GM19193 (cell line): ENCODE data around the gene TBC1D2B.

Source experiments
- POLR2A ChIP-seq: IDR thresholded peaks from 4 replicates; pipeline ENCODE4 v1.6.1; 2011; ENCODE audit not compliant: insufficient read depth, insufficient read length; ENCODE audit errors: extremely low read depth

TBC1D2B gene

DNA sequence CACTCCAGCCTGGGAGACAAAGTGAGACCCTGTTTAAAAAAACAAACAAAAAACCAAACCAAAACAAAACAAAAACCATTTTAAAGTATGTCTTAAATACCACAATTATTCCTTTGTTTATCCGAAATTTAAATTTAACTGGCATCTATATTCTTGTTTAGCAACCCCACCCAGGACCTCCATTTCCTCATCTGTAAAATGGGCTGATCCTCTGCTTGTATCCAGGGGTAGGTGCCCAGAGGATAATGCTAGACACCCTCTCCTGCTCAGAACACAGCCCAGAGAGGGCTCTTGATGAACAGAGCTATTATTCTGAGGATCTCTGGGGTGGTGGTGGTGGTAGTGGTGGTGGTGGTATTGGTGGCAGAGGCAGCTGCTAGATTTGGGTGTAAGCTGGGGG lies 24.7 kb upstream of the TBC1D2B start:
- no peak for TF ChIP-seq POLR2A

DNA sequence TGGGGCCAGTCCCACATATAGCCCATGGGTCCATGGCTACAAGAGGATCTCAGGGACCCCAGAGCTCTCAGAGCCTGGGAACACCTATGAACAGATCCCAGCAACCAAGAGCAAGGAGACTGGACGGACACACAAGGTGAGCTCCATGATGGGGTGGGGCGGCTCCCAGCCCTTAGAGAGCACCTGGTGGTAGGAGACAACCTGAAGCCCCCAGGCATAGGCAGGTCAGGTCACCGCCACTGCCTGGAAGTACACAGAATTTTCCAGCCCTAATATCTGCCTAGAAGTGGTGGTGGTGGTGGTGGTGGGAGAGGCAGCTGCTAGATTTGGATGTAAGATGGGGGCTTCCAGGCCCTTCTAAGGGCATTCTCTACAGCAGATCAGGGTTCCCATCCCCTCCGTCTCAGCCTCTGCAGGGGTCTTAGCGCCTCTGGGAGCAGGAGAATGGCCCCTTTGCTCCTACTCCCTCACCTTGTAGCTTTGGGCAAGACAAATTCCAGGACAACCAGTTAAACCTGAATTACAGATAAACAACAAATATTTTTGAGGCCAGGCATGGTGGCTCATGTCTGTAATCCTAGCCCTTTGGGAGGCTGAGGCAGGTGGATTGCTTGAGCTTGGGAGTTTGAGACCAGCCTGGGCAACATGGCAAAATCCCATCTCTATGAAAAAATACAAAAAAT lies 24.1 kb upstream of the TBC1D2B start:
- TF ChIP-seq POLR2A: no peak

DNA sequence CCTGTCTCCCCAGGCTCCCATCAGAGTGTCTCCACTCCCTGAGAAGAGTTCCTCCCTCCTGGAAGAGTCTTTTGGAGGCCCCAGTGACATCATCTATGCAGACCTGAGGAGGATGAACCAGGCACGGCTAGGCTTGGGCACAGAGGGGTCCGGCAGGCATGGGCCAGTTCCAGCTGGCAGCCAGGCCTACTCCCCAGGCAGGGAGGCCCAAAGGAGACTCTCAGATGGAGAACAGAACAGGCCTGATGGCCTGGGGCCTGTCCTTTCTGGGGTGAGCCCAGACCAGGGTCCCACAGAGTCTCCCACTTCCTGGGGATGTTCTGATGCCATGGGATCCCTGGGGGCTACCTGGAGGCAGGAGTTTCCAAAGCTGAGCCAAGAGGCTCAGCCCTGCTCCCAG lies 23.4 kb upstream of the TBC1D2B start:
- no peak for TF ChIP-seq POLR2A

DNA sequence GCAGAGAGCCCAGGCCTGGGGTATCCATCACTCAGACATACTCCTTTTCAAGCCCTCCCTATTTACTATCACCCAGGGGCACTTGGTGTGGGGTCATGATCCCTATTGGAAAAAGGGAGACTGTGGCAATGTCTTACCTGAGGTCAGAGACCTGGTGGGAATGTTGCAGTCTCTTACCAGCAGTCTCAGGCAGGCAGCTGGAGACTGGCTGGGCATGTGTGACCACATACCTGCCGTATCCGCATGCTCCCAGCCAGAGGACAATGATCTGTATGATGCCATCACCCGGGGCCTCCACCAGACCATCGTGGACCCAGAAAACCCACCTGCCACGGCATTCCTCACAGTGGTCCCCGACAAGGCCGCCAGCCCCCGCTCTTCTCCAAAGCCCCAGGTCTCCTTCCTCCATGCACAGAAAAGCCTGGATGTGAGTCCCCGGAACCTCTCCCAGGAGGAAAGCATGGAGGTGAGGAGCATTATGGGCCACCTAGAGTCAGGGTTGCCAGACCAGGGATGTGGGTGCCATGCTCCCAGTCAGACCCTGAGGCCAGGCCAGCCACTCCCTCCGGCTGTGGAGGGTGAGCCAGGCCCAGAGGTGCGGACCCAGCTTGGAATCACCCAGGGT lies 20.7 kb upstream of the TBC1D2B start:
- TF ChIP-seq POLR2A: no peak

DNA sequence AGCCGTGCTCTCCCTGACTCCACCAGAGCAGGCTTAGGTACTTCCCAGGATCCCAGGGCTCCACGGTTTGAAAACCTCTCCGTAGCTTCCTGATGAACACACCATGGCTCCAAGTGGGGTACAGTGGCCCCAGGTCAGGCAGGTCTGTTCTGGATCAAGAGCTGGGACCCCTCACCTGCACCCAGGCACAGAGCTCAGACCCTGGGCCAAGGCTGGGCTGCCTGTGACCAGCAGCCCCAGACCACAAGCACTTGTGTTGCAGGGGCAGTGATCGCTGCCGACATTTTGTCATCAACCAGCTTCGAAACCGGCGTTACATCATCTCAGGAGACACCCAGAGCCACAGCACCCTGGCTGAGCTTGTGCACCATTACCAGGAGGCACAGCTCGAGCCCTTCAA lies 20.2 kb upstream of the TBC1D2B start:
- TF ChIP-seq POLR2A: no peak

DNA sequence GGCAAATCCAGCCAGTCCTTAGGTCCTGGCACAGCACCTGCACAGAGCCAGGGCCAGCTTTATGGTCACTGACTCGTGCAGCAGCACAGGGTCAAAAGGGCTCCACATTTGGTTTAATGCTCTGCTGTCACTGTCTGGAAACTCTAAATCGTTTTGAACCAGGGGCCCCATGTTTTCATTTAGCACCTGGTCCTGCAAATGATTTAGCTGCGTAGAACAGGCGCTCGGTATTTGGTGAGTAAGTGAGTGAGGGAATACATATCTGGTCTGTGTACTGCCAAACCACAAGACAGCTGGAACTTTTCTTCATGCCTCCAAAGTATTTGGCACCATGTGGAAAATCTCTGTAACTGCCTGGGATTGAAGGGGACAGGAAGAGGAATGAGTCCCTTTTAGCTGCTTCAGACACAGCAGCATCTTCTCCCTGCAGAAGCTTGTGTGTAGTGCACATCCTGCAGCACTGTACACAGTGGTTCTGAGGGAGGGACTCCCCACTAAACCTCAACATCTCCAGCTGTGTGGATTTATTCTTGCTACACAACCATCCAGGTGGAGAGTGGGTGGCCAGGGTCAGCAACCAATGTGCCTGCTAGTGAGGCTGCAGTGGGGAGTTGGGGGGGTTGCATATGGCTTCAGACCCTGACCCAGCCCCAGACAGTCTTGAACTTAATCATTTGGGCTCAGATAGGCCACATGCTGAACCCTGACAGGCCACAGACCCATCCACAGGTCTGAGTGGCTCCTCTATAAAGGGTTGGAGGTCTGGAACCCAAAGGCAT lies 15.9 kb upstream of the TBC1D2B start:
- TF ChIP-seq POLR2A: no peak

DNA sequence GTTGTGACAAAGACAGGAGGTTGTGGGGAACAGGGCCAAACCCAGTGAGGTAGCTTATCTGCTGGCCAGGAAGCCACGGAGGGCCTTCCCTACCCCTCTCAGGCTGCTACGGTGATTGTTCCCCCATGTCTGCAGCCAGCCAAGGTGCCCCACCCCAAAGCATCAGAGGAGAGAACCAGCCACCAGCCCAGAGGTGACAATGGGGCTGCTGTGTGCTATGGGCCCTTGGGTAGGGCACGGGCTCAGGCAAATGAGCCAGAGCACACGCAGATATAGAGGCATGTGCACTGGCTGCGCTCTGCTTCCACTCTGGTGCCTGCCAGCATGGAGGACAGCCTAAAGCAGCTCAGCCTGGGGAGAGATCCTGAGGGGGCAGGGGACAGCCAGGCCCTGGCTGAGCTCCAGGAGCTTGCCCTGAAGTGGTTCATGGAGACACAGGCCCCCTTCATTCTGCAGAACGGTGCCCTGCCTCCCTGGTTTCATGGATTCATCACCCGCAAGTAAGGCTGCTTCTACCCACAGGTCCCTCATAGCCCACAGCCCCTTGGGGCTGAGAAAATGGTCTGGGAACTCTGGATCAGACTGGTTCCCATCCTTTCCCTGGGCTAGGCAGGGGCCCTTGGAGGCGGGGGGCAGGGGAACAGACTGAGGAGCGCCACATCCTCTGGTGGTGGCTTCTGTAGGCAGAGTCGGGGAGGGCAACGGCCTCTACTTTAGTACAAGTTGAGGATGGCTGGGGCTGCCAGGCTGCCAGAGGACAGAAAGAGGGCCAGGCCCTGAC lies 14.9 kb upstream of the TBC1D2B start, which contains the start of gene SH2D7:
Gene SH2D7, plus strand, starts transcription at position 301 of the 781 bp plus-strand sequence. Its CDS starts 24 bp downstream, at position 325.
- no peak for TF ChIP-seq POLR2A

DNA sequence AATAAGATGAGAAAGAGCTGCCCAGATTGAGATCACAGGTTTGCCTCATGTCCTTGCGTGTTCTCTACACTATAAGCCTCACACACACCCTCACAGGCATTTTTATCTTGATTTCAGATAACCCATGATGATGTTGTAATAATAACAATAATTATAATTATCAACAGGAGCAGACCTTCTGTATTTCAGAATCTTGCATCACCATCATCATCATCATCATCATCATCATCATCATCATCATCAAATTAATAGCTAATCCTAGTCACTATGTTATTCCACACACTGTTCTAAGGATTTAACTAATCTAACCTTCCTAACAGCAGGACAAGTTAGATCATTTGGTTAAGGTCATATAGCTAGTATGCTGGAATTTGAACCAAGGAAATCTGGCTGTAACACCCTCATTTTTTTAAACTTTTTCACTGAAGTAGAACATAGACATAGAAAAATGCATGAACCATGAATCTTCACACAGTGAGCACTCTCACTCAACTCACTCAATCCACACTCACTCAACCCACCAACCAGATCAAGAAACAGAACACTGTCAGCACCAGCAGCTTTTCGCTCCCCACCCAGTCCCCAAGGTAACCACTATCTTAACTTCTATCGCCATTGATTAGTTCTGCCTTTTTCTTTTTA lies 13.0 kb upstream of the TBC1D2B start:
- no peak for TF ChIP-seq POLR2A

DNA sequence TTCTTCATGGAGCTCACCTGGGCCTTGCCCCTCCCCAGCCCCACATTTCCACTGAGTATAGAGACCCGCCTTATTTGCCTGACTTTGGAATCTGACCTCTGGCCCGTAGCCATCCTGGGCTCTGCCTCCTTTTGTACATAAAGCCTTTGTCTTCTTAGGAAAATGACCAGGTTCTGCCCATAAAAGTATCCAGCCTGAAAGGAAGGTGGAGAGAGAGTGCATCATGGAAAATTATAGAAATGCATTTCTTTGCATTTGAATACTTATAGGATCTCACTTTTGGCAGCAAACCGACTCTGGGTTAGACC lies 11.2 kb upstream of the TBC1D2B start:
- no peak for TF ChIP-seq POLR2A

DNA sequence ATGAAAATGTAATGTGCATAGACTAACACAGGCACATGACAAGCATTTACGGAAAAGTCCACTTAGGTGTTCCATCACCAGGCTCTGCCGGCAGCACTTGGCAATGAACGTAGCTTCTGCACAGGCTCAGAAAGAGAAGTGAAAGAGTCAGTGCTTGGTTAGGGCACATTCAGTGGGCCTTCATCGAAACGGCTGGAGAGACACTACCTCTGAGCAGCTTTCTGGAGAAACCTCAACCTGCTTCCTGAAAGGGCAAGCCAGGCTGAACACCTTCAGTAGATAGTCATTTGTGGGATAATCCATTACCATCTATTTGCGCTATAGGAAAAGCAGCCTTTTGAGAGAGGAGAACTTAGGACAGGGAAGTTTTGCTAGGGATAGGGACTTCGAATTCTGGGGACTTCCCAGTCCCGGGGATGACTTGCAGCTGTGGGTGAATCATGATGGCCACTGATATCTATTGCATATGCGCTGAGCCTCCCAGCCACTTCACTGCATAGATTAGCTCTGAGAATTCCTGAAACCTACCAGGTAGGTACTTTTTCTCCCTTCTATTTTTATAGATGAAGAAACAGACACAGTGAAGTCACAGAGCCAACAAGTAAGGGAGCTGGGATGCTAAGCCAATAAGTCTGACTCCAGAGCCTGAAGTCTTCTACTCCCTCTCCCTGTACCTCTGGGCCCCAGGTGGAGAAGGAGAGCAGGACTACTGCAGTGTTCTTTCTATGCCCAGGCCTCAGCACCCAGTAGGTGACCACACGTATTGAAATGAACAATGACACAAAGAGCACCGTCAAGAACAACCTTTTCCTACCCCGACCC lies 10.7 kb upstream of the TBC1D2B start:
- no peak for TF ChIP-seq POLR2A

DNA sequence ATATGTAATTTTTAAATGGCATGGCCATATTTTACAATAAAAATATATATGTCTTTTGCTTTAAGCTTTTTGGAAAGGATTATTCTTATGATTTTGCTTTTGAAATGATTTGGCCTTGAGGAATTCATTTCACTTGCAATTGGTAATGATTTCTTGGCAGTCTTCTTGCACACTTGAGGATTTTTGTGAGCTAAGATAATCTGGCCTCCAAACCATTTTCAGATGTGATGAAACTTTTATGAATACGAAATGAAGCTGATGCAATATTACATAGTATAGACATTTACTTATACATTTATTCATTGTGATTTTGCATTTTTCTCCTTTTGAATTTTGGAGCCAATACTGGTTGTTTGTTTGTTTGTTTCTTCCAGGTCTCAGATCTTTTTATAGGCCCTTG lies 8.4 kb upstream of the TBC1D2B start:
- no peak for TF ChIP-seq POLR2A

DNA sequence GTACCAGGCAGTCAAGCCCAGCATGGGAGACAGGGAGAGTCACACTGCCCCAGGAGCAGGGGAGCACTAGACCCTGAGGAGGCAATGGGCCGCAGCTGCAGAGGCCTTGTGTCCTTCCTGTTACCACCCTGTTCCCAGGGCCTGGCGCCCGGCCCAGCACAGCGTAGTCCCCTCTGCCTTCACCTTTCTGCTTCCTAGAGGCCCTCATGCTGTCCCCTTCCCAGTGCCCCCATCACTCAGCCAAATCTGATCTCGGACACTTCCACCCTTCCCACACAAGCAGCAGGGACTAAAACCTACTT lies 6.9 kb upstream of the TBC1D2B start:
- no peak for TF ChIP-seq POLR2A

DNA sequence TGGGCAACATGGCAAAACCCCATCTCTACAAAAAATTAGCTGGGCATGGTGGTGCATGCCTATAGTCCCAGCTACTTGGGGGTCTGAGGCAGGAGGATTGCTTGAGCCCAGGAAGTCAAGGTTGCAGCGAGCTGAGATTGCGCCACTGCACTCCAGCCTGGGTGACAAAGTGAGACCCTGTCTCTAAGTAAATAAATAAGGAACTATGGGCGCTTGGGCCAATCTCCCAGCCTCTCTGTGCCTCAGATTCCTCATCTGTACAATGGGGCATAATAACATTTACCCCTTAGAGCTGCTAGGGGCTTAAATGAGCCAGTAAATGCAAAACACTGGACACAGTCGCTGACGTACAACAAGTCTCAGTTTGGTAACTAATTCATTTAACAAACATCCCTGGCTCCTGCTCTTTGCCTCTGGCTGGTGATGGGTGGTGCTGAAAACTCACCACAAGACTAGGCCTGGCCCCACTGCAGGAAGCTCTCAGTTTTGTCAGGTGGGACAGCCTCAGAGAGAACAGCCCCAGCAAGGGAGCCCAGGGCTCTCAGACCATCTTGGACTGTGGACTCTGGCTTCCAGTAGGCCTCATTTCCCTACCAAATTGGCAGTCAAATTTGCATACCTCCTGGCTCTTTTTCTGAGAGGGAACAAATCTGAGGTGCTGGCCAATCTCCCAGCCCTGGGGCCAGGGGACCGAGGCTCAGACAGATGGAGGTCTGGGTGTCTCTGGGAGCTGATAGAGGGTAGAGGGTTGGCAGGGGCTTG lies 6.4 kb upstream of the TBC1D2B start:
- TF ChIP-seq POLR2A: peak; percentile 48

DNA sequence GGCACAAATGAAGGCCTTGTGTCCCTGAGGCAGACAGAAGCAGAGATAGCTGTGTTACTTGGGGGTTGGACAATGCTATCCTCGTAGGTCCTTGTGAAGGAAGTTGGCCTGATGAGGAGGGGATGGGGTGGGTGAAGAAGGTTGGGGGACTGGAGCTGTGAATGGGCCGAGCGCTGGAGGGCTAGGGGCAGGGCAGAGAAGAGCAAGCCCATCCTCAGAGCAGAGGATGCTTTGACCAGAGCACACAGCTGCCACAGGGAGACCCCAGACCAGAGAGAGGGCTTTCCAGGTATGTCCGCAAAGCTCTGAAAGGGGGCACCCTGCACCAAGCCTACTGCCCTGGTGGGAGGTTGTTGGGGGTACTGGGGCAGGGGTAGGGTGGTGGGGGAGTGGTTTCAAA lies 5.7 kb upstream of the TBC1D2B start:
- TF ChIP-seq POLR2A: no peak

DNA sequence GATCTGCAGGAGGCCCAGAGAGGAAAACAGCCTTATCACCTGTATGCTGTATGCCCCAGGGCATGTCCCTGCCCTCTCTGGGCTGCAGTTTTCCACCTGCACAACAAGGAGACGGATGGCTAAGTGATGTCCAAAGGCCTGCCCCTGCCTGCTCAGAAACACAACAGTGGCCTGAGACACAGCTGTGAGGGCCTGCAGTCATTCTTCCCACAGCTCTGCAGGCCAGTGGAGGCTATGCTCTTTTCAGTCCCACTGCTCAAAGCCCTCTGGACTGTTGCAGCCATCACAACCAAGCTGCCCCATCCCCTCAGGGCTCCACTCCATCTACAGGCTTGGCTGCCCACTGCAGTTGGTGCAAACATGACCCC lies 5.2 kb upstream of the TBC1D2B start:
- no peak for TF ChIP-seq POLR2A
